Measurements from ENCODE around the gene IRF2.
"Not testable (repeated sequence)": the region's sequence is repeated elsewhere in the genome, so short reads cannot be mapped to it uniquely, and the experiment has no call there.

The IRF2 gene

GRCh38 chr4:184361443-184361842, 112.9 kb downstream of the IRF2 start:
- no peak for DNase-seq

- no peak for DNase-seq
Observed at GRCh38 chr4:184359888-184360287, 114.5 kb downstream of the IRF2 start.

DNA sequence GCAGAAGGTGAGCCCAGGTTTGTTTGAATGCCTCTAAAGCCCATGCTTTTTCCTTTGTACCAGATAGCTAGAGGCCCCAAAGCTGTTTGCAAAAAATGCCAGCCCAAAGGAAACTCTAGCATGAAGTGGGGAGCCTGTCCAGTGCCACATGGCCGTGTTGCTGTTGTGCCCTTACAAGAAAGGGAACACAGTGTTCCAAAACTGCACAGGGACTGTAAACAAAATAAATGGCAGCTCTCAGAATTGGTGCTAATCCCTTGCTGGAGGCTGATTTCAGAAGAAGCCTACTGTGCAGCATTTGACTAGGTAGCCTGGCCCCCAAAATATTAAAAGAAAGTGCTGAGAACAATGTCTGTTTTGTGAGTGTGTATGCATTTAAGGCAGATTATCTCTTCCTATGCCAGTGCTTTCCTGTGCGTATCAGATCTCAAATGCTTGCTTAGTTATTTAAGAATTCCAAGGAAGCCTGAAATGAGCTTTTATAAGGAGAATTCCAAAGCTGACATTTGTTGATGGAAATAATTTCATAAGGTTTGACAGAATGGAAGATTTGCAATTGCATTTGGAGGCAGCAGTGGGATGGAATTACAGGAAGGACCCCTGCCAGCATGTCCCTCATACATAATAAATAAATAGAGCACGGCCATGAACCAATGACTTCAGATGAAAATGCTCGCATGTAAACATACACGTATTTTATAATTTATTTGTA, 115.7 kb downstream of the IRF2 start:
- no peak for DNase-seq

GRCh38 chr4:184357772-184358171, 116.6 kb downstream of the IRF2 start:
- DNase-seq = no peak

DNA sequence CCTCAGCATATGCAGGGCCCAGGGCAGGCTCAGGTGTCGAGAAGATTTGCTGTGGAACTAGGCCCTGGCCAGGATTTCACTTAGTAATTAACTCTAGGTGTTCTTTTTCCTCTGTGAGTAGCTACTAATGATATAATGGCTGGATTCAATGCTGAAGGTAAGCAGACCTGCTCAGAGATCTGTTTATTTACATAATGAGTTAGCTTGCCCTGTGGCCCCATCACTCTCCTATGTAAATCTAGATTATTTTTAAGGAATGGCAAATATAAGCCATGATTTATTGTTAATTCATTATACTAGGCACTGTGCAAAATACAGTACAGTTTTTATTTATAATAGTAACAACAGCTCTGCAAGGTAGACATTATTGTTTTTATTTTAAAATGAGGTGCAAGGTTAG, 117.2 kb downstream of the IRF2 start:
- no peak for DNase-seq

GRCh38 chr4:184356366-184356765, 118.0 kb downstream of the IRF2 start:
- no peak for DNase-seq

DNA sequence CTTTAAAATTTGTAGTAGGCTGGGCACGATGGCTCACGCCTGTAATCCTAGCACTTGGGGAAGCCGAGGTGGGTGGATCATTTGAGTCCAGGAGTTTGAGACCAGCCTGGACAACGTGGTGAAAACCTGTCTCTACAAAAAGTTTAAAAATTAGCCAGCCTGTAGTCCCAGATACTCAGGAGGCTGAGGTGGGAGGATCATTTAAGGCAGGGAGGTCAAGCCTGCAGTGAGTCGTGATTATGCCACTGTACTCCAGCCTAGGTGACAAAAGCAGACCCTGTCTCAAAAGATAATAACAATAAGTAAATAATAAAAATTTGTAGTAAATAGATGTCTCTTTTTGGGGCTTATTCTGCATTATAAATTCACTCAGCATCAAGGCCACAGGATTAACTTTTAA, 118.5 kb downstream of the IRF2 start:
- DNase-seq = no peak

- DNase-seq = peak in 4 of 6 experiments; percentile 2 to 45 (median 21)
Observed at GRCh38 chr4:184355111-184355604, 119.2 kb downstream of the IRF2 start.

DNA sequence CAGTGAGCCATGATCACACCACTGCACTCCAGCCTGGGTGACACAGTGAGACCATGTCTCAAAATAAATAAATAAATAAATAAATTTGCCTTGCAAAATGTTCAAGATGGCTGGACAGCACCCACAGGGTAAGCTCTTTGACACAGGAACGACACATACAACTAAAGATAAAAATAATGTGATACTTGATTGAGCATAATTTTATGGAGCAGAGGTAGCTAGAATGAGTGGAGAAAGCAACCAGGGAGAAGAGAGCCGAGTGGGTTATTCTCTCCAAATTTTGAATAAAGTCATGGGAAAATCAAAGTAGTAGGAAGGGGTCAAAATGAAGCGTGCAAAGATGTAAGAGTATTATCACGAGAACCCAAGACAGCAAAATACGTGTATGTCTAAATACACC, 121.5 kb downstream of the IRF2 start:
- no peak for DNase-seq

GRCh38 chr4:184351560-184352451, 122.5 kb downstream of the IRF2 start:
- no peak for DNase-seq

- no peak for DNase-seq
Observed at GRCh38 chr4:184350964-184351363, 123.4 kb downstream of the IRF2 start.

- no peak for DNase-seq
Observed at GRCh38 chr4:184350213-184350817, 124.0 kb downstream of the IRF2 start.

DNA sequence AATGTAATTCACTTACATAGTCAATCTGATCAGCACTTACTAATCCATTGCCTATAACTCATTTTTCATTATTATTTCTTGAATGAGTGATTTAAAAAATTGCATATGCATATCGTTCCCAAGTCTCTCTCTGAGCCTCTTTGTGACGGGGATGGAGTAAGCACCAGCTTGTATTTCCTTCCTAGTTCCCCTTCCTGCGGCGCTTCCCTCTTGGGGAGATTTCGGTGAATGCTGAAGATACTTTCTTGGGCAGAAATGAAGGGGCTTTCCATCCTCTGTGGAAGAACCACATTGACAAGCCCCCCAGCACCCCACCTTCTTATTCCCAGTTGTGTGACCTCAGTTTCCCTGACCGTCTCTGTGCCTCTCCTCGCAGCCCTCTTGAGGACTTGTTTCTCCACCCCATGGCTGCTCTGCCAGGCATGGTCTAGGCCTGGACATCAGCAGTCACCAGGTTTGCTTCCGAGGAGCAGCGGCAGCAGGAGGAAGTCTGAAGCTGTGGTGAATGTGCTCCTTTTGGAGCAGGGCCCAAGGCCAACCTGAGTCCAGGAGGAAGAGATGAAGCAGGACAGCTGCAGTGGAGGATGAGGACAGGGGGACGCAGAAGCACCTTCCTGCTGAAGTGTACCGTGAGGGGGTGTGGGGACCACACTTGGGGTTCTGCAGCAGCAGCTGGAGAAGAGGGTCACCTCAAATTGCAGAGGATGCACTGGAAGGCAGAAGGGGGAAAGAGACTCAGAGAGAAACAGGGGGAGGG, 124.9 kb downstream of the IRF2 start:
- DNase-seq = no peak

DNA sequence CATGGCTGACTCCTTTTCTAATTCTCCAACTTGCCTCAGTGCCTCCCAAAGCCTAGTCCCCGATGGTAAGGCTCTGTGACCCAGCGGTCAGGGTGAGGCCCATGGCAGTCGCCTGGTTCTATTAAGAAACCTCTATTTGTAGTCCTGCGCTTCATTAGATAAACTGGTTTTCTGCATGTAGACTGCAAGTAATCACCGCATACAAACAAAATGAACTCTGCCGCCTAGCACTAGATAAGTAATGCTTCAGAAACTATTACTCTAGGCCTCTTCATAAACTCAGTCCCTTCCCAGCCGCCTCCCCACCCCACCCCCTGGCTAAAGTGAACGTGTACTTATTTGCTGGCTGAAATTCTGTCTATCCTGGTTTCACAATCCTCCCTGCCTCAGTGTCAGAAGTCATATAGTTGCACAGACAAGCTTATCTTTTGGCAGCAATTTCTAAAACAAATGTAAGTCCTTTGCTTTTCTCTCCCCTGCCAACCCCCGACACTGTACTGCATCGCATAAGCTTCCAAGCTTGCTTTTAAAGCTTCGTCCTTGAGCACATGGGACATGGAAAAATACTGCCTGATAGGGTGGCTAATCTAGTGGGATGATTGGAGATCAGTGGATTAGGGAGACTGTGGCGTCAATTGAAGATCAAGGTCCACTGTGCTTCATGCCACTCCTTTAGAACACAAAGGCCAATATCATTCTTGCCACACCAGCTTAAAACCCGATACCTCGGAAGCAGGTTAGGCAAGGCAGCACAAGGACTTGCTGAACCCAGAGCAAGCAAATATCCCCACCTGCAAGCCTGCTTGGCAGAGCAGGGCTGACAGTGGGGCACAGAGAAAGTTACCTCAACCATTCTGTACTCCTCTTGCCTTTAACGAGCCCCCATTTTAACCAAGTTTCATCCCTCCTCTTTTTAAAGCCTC, 125.8 kb downstream of the IRF2 start:
- no peak for DNase-seq

- no peak for DNase-seq
Observed at GRCh38 chr4:184347251-184348239, 126.8 kb downstream of the IRF2 start.

DNA sequence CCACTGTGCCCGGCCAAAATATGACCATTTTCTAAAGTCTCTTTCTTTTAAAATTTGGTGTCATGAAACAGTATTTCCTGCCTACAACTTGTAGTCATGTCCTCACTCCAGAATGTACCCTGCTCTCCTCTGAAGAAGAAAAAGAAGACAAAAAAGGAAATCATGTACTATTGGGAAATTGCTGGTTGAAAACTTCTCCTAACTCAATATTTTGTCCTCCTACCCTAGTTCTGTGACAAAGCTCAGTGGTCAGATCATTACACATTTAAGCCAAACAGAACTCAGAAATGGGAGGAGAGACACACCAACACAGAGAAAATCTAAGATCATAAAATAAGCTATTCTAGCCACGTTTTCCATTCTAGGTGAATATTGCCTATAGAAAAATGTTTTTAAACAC, 127.7 kb downstream of the IRF2 start:
- no peak for DNase-seq

GRCh38 chr4:184346273-184346672, 128.1 kb downstream of the IRF2 start:
- DNase-seq = not testable (repeated sequence)

- no peak for DNase-seq
Observed at GRCh38 chr4:184345573-184345922, 128.8 kb downstream of the IRF2 start.

DNA sequence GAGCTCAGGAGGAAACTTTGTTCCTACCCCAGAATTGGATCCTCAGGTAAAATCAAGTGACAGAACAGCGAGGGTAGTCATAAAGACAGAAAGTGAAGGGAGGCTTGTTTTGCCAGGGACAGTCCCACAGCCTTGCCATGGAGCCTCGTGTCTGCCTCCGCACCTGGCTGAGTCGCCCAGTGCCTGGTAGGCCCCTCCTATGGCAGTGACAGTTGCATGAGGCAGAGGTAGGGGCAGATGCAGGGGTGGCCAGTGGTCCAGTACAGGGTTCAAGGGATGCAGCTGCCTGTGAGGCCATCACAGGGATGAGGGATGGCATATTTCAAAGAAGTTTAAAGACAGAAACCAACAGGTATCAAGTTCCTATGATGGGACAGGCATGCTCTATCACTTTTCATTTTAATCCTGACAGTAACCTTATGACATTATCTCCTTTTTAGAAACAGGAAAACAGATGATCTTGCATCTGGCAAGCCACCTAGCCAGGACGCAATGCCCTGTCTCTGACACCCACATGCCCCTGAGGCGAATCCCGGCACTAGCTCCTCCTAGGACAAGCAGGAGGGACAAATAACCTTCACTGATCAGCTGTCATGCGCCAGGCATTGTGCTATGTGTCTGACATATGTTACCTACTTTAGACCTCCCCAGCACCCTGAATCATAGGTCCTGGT, 129.3 kb downstream of the IRF2 start:
- no peak for DNase-seq

DNA sequence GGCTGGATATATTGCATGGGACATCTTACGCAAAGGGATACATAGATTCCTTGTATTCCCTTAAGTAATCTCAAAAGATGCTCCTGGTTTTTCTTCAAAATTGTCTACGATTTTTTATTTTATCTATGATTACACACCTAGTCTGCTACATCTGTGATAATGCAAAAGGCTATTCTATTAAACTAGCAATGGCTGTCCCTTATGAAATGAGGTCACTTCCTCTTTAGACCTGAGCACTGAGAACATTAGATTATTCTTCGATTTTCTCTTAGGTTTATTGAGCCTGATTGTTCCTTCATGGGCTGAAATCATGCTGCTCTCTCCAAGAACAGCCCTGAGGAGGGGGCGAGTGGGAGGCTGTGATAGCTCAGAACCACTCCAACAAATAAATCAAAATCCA, 129.9 kb downstream of the IRF2 start:
- no peak for DNase-seq

Data from stimulated activated naive CD4-positive, alpha-beta T cell (primary cell).